ENCODE results near the gene EFCAB6.

The EFCAB6 gene

GRCh38 chr22:43542681-43543521 lies 269.2 kb downstream of the EFCAB6 start:
- Histone ChIP-seq H3K4me1 (ENCODE audit: control insufficient read depth, low read length) (no peaks in the 10 kb centered on the region), H3K4me3 (ENCODE audit: low read length) (no peak overlapping the region)

GRCh38 chr22:43541462-43542407 lies 270.4 kb downstream of the EFCAB6 start:
- H3F3A ChIP-seq (ENCODE audit: control insufficient read depth, insufficient read depth) = no peaks in the 10 kb centered on the region
- no peaks in the 10 kb centered on the region for H3K36me3 ChIP-seq (ENCODE audit: control insufficient read depth, low read length)
- H3K27ac ChIP-seq (ENCODE audit: low read depth, low read length) = no peak overlapping the region
- H4K20me1 ChIP-seq (ENCODE audit: control insufficient read depth, insufficient read depth, low read depth, low read length) = no peaks in the 10 kb centered on the region
- TF ChIP-seq, protein P1, sequence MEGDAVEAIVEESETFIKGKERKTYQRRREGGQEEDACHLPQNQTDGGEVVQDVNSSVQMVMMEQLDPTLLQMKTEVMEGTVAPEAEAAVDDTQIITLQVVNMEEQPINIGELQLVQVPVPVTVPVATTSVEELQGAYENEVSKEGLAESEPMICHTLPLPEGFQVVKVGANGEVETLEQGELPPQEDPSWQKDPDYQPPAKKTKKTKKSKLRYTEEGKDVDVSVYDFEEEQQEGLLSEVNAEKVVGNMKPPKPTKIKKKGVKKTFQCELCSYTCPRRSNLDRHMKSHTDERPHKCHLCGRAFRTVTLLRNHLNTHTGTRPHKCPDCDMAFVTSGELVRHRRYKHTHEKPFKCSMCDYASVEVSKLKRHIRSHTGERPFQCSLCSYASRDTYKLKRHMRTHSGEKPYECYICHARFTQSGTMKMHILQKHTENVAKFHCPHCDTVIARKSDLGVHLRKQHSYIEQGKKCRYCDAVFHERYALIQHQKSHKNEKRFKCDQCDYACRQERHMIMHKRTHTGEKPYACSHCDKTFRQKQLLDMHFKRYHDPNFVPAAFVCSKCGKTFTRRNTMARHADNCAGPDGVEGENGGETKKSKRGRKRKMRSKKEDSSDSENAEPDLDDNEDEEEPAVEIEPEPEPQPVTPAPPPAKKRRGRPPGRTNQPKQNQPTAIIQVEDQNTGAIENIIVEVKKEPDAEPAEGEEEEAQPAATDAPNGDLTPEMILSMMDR (IDR thresholded peaks at IDR 0.05; ENCODE audit: low read depth, low read length, poor library complexity, severe bottlenecking) = no peak
- no peak for TF ChIP-seq EZH2phosphoT487 (IDR thresholded peaks at IDR 0.05; ENCODE audit: borderline replicate concordance, low read length)
- no peaks in the 10 kb centered on the region for H3K9me3 ChIP-seq (ENCODE audit: control insufficient read depth, insufficient read depth, low read length)
- H3K4me2 ChIP-seq (ENCODE audit: low read length) = no peak overlapping the region
- no peaks in the 10 kb centered on the region for H3K27me3 ChIP-seq (ENCODE audit: control insufficient read depth, low read length)
- H3K9me2 ChIP-seq (replicated peaks; ENCODE audit: control insufficient read depth, low read length) = no peaks in the 10 kb centered on the region
- no peaks in the 10 kb centered on the region for H3K4me1 ChIP-seq (ENCODE audit: control insufficient read depth, low read length)
- H3K4me3 ChIP-seq (ENCODE audit: low read length) = no peak overlapping the region
- no peaks in the 10 kb centered on the region for H3K79me2 ChIP-seq (ENCODE audit: control insufficient read depth, low read length)

More at GRCh38 chr22:43542681-43543521, 269.2 kb downstream of the EFCAB6 start:
- no peak overlapping the region for H3K27ac ChIP-seq (ENCODE audit: low read depth, low read length)
- H4K20me1 ChIP-seq (ENCODE audit: control insufficient read depth, insufficient read depth, low read depth, low read length) = no peaks in the 10 kb centered on the region
- H3K9me2 ChIP-seq (replicated peaks; ENCODE audit: control insufficient read depth, low read length) = no peaks in the 10 kb centered on the region
- no peaks in the 10 kb centered on the region for H3F3A ChIP-seq (ENCODE audit: control insufficient read depth, insufficient read depth)
- H3K27me3 ChIP-seq (ENCODE audit: control insufficient read depth, low read length) = no peaks in the 10 kb centered on the region
- H3K79me2 ChIP-seq (ENCODE audit: control insufficient read depth, low read length) = no peaks in the 10 kb centered on the region
- H3K36me3 ChIP-seq (ENCODE audit: control insufficient read depth, low read length) = no peaks in the 10 kb centered on the region
- no peak for TF ChIP-seq EZH2phosphoT487 (IDR thresholded peaks at IDR 0.05; ENCODE audit: borderline replicate concordance, low read length)
- TF ChIP-seq, protein P1 (IDR thresholded peaks at IDR 0.05; ENCODE audit: low read depth, low read length, poor library complexity, severe bottlenecking) = no peak
- H3K9me3 ChIP-seq (ENCODE audit: control insufficient read depth, insufficient read depth, low read length) = no peaks in the 10 kb centered on the region
- H3K4me2 ChIP-seq (ENCODE audit: low read length) = no peak overlapping the region

- no peaks in the 10 kb centered on the region for H3F3A ChIP-seq (ENCODE audit: control insufficient read depth, insufficient read depth)
- H3K79me2 ChIP-seq (ENCODE audit: control insufficient read depth, low read length) = no peaks in the 10 kb centered on the region
- TF ChIP-seq EZH2phosphoT487 (IDR thresholded peaks at IDR 0.05; ENCODE audit: borderline replicate concordance, low read length) = no peak
- TF ChIP-seq, protein P1 (IDR thresholded peaks at IDR 0.05; ENCODE audit: low read depth, low read length, poor library complexity, severe bottlenecking) = no peak
These were observed 271.1 kb downstream of the EFCAB6 start for GRCh38 chr22:43541022-43541421.

More at GRCh38 chr22:43541022-43541421, 271.1 kb downstream of the EFCAB6 start:
- Histone ChIP-seq H3K4me1 (ENCODE audit: control insufficient read depth, low read length) (no peaks in the 10 kb centered on the region), H3K36me3 (ENCODE audit: control insufficient read depth, low read length) (no peaks in the 10 kb centered on the region), H3K27ac (ENCODE audit: low read depth, low read length) (no peak overlapping the region), H3K4me2 (ENCODE audit: low read length) (no peak overlapping the region), H3K4me3 (ENCODE audit: low read length) (no peak overlapping the region), H3K9me3 (ENCODE audit: control insufficient read depth, insufficient read depth, low read length) (no peaks in the 10 kb centered on the region), H4K20me1 (ENCODE audit: control insufficient read depth, insufficient read depth, low read depth, low read length) (no peaks in the 10 kb centered on the region), H3K9me2 (replicated peaks; ENCODE audit: control insufficient read depth, low read length) (no peaks in the 10 kb centered on the region), H3K27me3 (ENCODE audit: control insufficient read depth, low read length) (no peaks in the 10 kb centered on the region)

All from DOHH2 (cell line).